NCI-H2196 (cell line): Measurements from ENCODE around the gene MAST4.

Experiments
- DNase-seq: peaks from one replicate; lab custom pipeline; 2025; ENCODE audit not compliant: unreplicated experiment; lab: John Stamatoyannopoulos, UW

MAST4 gene

GRCh38 chr5:66644111-66644510, 47.9 kb downstream of the MAST4 start:
- DNase-seq = no peak

GRCh38 chr5:66645039-66645438, 48.8 kb downstream of the MAST4 start:
- DNase-seq = no peak

DNA sequence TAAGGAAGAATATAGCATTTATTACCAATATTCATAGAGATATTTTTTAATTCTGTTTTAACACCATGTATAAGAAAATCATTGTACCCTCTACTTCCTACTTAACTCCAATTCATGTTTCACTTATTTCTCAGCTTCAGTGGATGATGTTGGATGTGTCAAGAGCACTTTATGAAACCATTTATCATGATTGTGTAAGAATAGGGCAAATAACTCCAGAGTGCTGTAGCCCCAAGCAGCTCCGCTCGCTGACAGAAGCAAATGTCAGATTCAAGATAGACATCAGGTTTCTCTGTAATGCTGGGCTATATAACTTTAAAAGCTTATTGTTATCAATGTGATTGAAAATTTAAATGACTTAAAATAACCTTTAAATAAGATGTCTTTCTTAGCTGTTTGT, 50.4 kb downstream of the MAST4 start:
- DNase-seq = no peak

- DNase-seq = no peak
These were observed 51.1 kb downstream of the MAST4 start for GRCh38 chr5:66647146-66647856.

GRCh38 chr5:66652818-66653217, 56.6 kb downstream of the MAST4 start:
- no peak for DNase-seq

DNA sequence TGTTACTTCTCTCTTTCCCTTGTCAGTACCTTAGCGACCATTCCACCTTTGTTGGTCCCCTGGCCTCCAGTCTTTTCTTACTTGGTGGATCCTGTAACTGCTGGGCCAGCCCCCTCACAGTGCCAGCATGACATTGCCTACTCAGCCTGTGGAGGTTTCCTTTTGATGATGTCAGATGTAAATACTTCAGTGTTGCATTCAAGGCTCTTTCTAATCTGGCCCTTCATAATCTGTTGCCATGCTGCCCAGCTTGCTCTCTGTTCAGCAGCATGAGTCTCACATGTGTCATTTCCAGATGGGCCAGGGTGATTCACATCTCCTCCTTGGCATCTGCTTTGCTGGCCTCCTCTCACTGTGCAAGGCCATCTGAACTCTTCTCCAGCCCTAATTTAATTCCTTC, 57.1 kb downstream of the MAST4 start:
- DNase-seq = no peak

GRCh38 chr5:66655395-66656324, 59.5 kb downstream of the MAST4 start:
- DNase-seq = no peak

GRCh38 chr5:66658516-66658915, 62.3 kb downstream of the MAST4 start:
- no peak for DNase-seq

DNA sequence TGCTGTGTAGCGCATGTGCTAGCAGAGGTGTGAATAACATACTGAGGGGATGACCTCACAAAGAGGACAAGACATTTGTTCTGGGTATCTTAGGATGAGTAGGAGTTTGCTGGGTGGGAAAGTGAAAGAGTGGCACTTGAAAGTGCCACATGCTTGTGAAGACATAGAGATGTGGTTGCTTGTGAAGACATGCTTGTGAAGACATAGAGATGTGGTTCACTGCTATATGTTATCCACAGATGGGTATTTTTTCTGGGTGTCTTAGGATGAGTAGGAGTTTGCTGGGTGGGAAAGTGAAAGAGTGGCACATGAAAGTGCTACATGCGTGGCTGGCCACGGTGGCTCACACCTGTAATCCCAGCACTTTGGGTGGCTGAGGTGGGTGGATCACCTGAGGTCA, 63.6 kb downstream of the MAST4 start:
- no peak for DNase-seq

DNA sequence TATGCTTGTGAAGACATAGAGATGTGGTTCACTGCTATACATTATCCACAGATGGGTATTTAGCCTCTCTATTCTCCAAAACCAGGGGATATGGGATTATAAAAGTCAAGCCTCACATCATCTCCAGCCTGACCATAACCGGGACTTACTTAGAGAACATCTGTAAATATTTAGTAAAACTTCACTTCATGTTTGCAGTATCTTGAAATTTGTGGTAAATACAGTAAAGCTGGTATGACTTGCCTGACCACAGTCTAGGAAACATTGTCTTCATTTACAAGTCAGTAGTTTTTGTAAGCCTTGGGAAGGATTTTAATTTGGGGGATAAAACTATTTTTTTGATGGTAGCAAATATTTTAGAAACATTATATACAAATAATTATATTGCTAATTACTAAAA, 64.2 kb downstream of the MAST4 start:
- DNase-seq = no peak

- no peak for DNase-seq
These were observed 65.0 kb downstream of the MAST4 start for GRCh38 chr5:66661149-66661548.

GRCh38 chr5:66666778-66667177, 70.6 kb downstream of the MAST4 start:
- DNase-seq = no peak

- no peak for DNase-seq
These were observed 73.1 kb downstream of the MAST4 start for GRCh38 chr5:66669086-66669861.

DNA sequence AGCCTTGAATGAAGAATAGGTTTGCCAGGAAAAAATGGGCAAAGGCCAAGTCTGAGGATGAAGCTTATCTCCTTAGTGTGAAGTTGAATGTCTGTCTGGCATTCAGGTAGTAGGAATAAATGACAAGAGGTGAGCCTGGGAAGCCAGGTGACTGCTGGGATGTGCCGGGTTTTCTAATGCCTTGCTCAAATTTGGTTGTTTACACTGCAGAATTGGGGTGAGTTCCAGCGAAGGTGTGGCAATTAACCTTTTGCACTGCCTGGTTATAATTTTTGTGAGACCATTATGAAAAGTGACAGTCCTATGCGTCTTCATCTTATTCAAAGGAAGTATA, 73.6 kb downstream of the MAST4 start:
- DNase-seq = no peak

DNA sequence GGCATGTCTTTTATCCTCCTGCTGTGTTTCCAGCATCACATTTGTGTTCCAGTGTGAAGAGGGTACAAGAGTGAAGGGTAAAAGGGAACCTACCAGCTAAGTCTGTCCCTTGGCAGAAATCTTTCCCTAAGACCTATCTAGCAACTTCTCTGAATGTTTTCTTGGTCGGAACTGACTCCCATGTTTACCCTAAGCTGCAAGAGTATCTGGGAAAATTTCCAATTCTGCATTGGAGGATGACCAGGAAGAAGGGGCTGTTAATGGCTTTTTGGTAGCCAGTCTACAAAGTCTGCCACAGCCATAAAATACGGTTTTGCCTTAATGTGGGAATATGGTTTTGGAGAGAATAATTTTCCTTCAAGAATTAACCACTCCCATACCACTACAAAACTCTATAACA, 75.1 kb downstream of the MAST4 start:
- no peak for DNase-seq

DNA sequence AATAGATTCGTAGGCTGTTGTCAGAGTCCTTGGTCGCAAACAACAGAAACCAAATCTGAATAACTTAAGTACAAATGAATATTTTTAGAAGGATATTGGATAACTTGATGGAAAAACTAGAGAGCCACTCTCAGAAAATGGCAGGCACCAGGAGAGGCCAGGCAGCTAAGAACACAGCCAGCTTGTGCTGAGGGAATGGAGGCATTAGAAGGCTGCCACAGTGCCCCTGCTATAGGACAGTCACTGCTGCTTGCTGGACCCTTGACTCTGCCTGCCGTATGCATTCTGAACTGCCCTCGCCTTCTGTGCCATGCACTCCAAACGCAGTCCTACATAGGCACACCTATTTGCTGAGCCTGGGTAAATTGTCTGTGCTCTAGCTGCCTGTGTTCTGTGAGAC, 78.6 kb downstream of the MAST4 start:
- DNase-seq = no peak

DNA sequence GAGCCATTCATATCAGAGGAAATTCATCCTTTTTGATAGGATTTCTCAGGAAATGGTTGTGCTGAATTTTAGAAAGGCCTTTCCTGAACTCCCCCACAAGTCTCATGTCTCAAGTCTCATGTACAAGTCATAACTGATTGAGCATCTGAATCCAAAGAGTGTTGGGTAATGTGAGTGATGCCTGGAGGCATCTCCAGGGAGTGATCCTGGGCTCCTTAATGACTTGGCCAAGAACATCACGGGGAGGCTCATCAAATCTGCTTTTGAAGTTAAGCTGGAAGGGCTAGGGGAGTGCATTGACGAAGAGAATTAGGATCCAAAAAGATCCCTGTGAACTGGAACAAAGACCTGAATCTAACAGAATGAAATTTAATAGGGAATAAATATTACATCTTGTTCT, 79.2 kb downstream of the MAST4 start:
- no peak for DNase-seq

DNA sequence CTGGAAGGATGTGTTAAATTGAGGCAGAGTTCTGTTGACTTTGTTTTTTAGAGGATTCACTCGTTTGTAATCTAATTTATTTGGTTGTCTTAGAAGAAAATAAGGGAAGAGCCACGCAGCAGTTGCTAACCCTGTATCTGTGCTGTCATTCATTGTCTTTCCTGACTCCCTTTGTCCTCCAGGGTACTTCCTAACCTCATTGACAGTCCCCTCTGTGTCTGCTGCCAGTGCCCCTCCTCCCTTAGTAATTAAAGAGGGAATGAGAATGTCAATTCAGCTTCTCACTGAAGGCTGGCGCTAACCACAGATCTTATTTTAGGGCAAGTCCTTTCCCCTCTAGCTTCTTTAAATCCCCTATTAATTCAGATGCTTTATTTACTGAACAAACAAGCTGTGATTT, 84.0 kb downstream of the MAST4 start:
- DNase-seq = no peak

DNA sequence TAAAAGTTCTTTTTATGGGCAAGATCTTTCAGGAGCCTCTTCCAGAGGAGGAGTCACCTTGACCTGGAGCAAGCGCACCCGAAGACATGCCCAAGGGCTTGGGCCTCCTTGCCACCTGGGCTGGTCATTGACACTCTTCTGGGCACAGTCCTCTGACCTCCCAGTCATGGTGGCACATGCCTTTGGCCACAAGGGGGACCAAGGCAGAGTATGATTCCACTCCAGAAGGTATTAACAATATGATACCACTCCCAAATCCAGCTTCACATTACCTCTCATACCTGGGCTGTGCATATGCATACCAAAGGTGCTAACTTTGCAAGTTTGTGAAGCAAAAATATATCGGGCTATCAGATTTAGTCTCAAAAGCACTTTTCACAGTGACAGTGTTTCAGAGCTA, 84.6 kb downstream of the MAST4 start:
- DNase-seq = no peak

DNA sequence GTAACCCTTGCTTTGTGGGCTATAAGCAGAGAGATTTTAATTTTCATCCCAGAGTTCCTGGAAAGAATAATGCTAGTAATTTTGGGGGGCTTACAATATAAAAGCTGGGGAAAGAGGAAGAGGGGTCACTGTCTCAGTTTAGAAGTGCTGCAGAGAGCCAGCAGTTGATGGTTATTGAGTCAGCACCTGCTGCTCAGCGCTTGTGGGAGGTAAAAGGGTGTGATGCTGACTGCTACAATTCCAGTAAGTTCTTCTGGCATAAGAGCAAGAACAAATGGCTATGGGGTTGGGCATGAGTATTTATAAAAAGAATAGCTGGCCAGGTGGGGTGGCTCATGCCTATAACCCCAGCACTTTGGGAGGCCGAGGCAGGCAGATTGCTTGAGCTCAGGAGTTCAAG, 88.5 kb downstream of the MAST4 start:
- DNase-seq = no peak

DNA sequence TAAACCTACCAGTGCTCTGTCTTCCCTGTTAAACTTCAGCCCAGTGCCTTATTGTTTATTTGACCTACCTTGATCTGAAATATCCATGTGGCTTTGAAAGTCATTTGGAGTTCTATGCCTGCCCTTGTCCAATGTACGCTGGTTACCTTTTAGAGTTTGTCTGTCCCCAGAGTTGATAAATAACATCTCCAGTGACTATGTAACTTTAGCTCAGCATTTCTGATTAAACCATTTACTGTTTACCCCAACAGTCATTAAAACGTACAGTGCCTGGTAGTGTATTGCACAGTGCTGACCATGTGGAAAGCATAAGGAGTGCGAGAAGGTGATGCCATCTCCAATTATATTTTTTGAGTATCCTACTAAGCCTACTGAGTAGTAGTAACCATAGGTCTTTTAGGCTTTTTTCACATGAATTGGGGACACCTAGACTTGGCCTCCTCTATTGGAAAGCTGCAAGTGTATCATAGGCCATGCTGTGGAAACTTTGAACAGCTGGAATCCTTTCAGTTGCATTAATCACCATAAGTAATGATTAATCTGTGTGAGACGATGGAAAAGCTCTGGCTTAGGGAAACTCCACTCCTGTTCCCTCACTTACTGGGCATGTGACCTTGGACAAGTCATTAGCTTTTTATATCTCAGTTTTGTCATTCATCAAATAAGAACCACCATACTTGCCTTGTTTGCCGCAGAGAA, 93.5 kb downstream of the MAST4 start:
- DNase-seq = no peak
